HG03575 (cell line): Measurements from ENCODE around the gene WWOX.

Source experiments
- ATAC-seq: cut with Tn5 transposase; IDR thresholded peaks from one replicate; pipeline ENCODE4 v1.9.1; 2021; ENCODE audit not compliant: unreplicated experiment, insufficient number of reproducible peaks, low FRiP score; ENCODE audit errors: extremely low read depth

WWOX gene

GRCh38 chr16:78212674-78213073 is 113.2 kb downstream of the WWOX start:
- no peak for ATAC-seq

- ATAC-seq, result no peak
Observed at GRCh38 chr16:78213751-78214150, 114.3 kb downstream of the WWOX start.

GRCh38 chr16:78215222-78215621 is 115.8 kb downstream of the WWOX start:
- ATAC-seq, result no peak

- no peak for ATAC-seq
Observed at GRCh38 chr16:78216166-78216745, 116.8 kb downstream of the WWOX start.

- no peak for ATAC-seq
Observed at GRCh38 chr16:78217276-78217675, 117.8 kb downstream of the WWOX start.

GRCh38 chr16:78218279-78218678 is 118.8 kb downstream of the WWOX start:
- no peak for ATAC-seq

- no peak for ATAC-seq
Observed at GRCh38 chr16:78218856-78219651, 119.6 kb downstream of the WWOX start.

- no peak for ATAC-seq
Observed at GRCh38 chr16:78220571-78220970, 121.1 kb downstream of the WWOX start.

GRCh38 chr16:78221892-78222291 is 122.4 kb downstream of the WWOX start:
- ATAC-seq, result no peak

- ATAC-seq, result no peak
Observed at GRCh38 chr16:78224342-78224741, 124.9 kb downstream of the WWOX start.

- ATAC-seq, result no peak
Observed at GRCh38 chr16:78225919-78226318, 126.5 kb downstream of the WWOX start.

- ATAC-seq, result no peak
Observed at GRCh38 chr16:78227855-78228254, 128.4 kb downstream of the WWOX start.

- no peak for ATAC-seq
Observed at GRCh38 chr16:78228704-78229103, 129.2 kb downstream of the WWOX start.

- no peak for ATAC-seq
Observed at GRCh38 chr16:78230832-78231231, 131.4 kb downstream of the WWOX start.

GRCh38 chr16:78235168-78235800 is 135.8 kb downstream of the WWOX start:
- ATAC-seq, result no peak

GRCh38 chr16:78235876-78236275 is 136.4 kb downstream of the WWOX start:
- no peak for ATAC-seq

GRCh38 chr16:78237841-78238240 is 138.4 kb downstream of the WWOX start:
- ATAC-seq, result no peak

GRCh38 chr16:78240459-78241222 is 141.2 kb downstream of the WWOX start:
- ATAC-seq, result no peak

GRCh38 chr16:78242239-78242630 is 142.8 kb downstream of the WWOX start:
- no peak for ATAC-seq
